AG04450 (cell line): ENCODE results near the gene GIPC2. TPM values are rescaled to one million over a fixed set of nuclear protein-coding genes. Genes with fewer than 3 reads are reported as not detected.
A peak's percentile ranks its signal among the peaks of the same experiment; 100 is the strongest.
"Not testable (repeated sequence)": the region's sequence is repeated elsewhere in the genome, so short reads cannot be mapped to it uniquely, and the experiment has no call there.

Source experiments
- CTCF ChIA-PET: fragments of 300-600, 350-600 bp; formaldehyde crosslinking; extraction: SDS; loops from one replicate; lab custom pipeline; 2022; ENCODE audit warnings: antibody characterized with exemption, inconsistent platforms; lab: Charles Lee
- POLR2A ChIA-PET: fragments of 350-600 bp; formaldehyde crosslinking; extraction: SDS; loops from one replicate; lab custom pipeline; 2021; ENCODE audit warnings: antibody characterized with exemption, inconsistent platforms; lab: Yijun Ruan, JAX
- DNase-seq: peaks from one replicate; pipeline ENCODE4 v3.0.0-alpha.2; 2011; ENCODE audit warnings: low read depth, low spot score
- H3K27ac ChIP-seq: one replicate; pipeline ENCODE4 v1.5.1; 2012; ENCODE audit warnings: low read depth, low read length, control low read depth
- H3K27me3 ChIP-seq: one replicate; pipeline ENCODE4 v1.6.0; 2012; ENCODE audit warnings: low read length; ENCODE audit not compliant: control insufficient read depth, insufficient read depth
- H3K4me3 ChIP-seq: 2 replicates; pipeline ENCODE4 v1.5.1; 2011; ENCODE audit warnings: mild to moderate bottlenecking, low read depth, low read length, control low read depth
- H3K9me3 ChIP-seq: 2 replicates; pipeline ENCODE4 v1.5.1; 2012; ENCODE audit warnings: low read length; ENCODE audit not compliant: control insufficient read depth, insufficient read depth
- CTCF ChIP-seq: IDR thresholded peaks from 2 replicates; pipeline ENCODE4 v1.5.1; 2011; ENCODE audit warnings: low read depth, low read length, control low read depth, inconsistent platforms
- polyA plus RNA-seq: library from polyadenylated mRNA; depleted of rRNA; stranded (reverse); fragments of >200 nt; gene quantifications from 2 replicates; pipeline ENCODE4 v1.2.3, GENCODE V29; 2011

GIPC2 gene
- polyA plus RNA-seq, 1 experiment, result 0.09 TPM

- no peak for TF ChIP-seq CTCF
- H3K9me3 ChIP-seq, result no peaks in the 10 kb centered on the region
- no peak overlapping the region for H3K4me3 ChIP-seq
- no peak overlapping the region for H3K27ac ChIP-seq
- no peaks in the 10 kb centered on the region for H3K27me3 ChIP-seq
- ChIA-PET POLR2A (no interaction called here), CTCF (no interaction called here)
- peak; percentile 73 for DNase-seq
Observed at GRCh38 chr1:78061825-78062523, 16.2 kb downstream of the GIPC2 start.

- H3K9me3 ChIP-seq, DNase-seq, CTCF ChIA-PET, POLR2A ChIA-PET, H3K27me3 ChIP-seq, H3K27ac ChIP-seq, H3K4me3 ChIP-seq: not testable (repeated sequence)
Observed at GRCh38 chr1:78064886-78065285, 19.1 kb downstream of the GIPC2 start.

- ChIA-PET POLR2A (no interaction called here), CTCF (no interaction called here)
- Histone ChIP-seq H3K27ac (no peak overlapping the region), H3K27me3 (no peaks in the 10 kb centered on the region), H3K9me3 (no peaks in the 10 kb centered on the region), H3K4me3 (no peak overlapping the region)
- no peak for DNase-seq
- TF ChIP-seq CTCF, result no peak
Observed at GRCh38 chr1:78068681-78069283, 23.0 kb downstream of the GIPC2 start.

- Histone ChIP-seq H3K4me3 (no peak overlapping the region), H3K27ac (no peak overlapping the region), H3K27me3 (no peaks in the 10 kb centered on the region), H3K9me3 (no peaks in the 10 kb centered on the region)
- POLR2A ChIA-PET, result no interaction called here
- TF ChIP-seq CTCF, result no peak
- DNase-seq, result no peak
- CTCF ChIA-PET, result no interaction called here
Observed at GRCh38 chr1:78069784-78070183, 24.0 kb downstream of the GIPC2 start.

GRCh38 chr1:78070210-78070609 is 24.4 kb downstream of the GIPC2 start:
- CTCF ChIA-PET, result no interaction called here
- no peak overlapping the region for H3K27ac ChIP-seq
- POLR2A ChIA-PET, result no interaction called here

More at GRCh38 chr1:78070210-78070609, 24.4 kb downstream of the GIPC2 start:
- Histone ChIP-seq H3K4me3 (no peak overlapping the region), H3K9me3 (no peaks in the 10 kb centered on the region), H3K27me3 (no peaks in the 10 kb centered on the region)
- no peak for DNase-seq
- no peak for TF ChIP-seq CTCF
